ENCODE results near the gene GSAP. TPM values are rescaled to one million over a fixed set of nuclear protein-coding genes. Genes with fewer than 3 reads are reported as not detected.

GSAP gene
- total and polyA plus RNA-seq, 9 of the 15 experiments (the other 6 are each of a cell fraction or from before 2014, with no cell fraction given) = 0.13 TPM; not detected in 8

DNA sequence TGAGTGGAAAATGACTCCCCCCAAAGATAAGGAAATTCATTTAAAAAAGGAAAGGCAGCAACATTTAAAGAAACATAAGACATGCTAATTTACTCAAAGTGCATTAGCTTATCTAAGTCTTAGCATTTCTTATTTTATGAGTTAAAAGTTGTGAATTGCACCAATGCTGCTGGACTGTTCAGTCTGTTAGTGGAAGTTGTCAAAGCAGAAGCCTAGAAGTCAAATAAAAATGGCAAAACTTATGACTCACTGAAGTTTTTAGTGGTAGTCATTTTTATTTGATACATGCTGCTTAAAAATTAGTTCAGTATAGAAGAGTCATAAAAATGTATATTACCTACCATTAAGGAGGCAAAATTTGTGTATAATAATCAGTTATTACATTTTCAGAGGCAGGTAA lies 125.7 kb downstream of the GSAP start:
- no peak overlapping the region for H3K9ac ChIP-seq (ENCODE audit: insufficient read depth in 1 of 2, low read depth in 2 of 2, low read length in 2 of 2)
- no peak overlapping the region for H2AFZ ChIP-seq (ENCODE audit: low read depth, low read length)
- H3K4me1 ChIP-seq (replicated peaks in 1 of 2; ENCODE audit: control insufficient read depth in 2 of 2, insufficient read depth in 2 of 2, low read length in 2 of 2) = no peaks in the 10 kb centered on the region
- no peaks in the 10 kb centered on the region for H3K36me3 ChIP-seq (ENCODE audit: control insufficient read depth, insufficient read depth, low read length)
- no peaks in the 10 kb centered on the region for H3K9me1 ChIP-seq (ENCODE audit: control insufficient read depth, insufficient read depth, low read length)
- TF ChIP-seq ZKSCAN3 (CRISPR knock-in tag; IDR thresholded peaks at IDR 0.05) (no peak), NCOA2 (IDR thresholded peaks at IDR 0.05; ENCODE audit: partially characterized antibody in 2 of 2) (no peak)
- TF ChIP-seq, protein P1, sequence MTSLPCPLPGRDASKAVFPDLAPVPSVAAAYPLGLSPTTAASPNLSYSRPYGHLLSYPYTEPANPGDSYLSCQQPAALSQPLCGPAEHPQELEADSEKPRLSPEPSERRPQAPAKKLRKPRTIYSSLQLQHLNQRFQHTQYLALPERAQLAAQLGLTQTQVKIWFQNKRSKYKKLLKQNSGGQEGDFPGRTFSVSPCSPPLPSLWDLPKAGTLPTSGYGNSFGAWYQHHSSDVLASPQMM (CRISPR knock-in tag; IDR thresholded peaks at IDR 0.05) = no peak
- TF ChIP-seq, protein P2, sequence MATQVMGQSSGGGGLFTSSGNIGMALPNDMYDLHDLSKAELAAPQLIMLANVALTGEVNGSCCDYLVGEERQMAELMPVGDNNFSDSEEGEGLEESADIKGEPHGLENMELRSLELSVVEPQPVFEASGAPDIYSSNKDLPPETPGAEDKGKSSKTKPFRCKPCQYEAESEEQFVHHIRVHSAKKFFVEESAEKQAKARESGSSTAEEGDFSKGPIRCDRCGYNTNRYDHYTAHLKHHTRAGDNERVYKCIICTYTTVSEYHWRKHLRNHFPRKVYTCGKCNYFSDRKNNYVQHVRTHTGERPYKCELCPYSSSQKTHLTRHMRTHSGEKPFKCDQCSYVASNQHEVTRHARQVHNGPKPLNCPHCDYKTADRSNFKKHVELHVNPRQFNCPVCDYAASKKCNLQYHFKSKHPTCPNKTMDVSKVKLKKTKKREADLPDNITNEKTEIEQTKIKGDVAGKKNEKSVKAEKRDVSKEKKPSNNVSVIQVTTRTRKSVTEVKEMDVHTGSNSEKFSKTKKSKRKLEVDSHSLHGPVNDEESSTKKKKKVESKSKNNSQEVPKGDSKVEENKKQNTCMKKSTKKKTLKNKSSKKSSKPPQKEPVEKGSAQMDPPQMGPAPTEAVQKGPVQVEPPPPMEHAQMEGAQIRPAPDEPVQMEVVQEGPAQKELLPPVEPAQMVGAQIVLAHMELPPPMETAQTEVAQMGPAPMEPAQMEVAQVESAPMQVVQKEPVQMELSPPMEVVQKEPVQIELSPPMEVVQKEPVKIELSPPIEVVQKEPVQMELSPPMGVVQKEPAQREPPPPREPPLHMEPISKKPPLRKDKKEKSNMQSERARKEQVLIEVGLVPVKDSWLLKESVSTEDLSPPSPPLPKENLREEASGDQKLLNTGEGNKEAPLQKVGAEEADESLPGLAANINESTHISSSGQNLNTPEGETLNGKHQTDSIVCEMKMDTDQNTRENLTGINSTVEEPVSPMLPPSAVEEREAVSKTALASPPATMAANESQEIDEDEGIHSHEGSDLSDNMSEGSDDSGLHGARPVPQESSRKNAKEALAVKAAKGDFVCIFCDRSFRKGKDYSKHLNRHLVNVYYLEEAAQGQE (IDR thresholded peaks at IDR 0.05; ENCODE audit: borderline replicate concordance) = no peak
- TF ChIP-seq, protein P2 (CRISPR knock-in tag; IDR thresholded peaks at IDR 0.05; ENCODE audit: low read depth) = no peak
- TF ChIP-seq, protein P3, sequence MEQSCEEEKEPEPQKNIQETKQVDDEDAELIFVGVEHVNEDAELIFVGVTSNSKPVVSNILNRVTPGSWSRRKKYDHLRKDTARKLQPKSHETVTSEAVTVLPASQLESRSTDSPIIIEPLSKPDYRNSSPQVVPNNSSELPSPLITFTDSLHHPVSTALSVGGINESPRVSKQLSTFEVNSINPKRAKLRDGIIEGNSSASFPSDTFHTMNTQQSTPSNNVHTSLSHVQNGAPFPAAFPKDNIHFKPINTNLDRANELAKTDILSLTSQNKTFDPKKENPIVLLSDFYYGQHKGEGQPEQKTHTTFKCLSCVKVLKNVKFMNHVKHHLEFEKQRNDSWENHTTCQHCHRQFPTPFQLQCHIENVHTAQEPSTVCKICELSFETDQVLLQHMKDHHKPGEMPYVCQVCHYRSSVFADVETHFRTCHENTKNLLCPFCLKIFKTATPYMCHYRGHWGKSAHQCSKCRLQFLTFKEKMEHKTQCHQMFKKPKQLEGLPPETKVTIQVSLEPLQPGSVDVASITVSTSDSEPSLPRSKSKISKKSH (CRISPR knock-in tag; IDR thresholded peaks at IDR 0.05) = no peak
- H3K9me3 ChIP-seq (replicated peaks; ENCODE audit: control insufficient read depth, insufficient read depth, low read depth, low read length) = no peaks in the 10 kb centered on the region
- DNase-seq (ENCODE audit: extremely low read depth in 1 of 4, low spot score in 3 of 4) (no peak), FAIRE-seq (no peak), ATAC-seq (no peak)
- H4K20me1 ChIP-seq (replicated peaks; ENCODE audit: control insufficient read depth, insufficient read depth, low read length) = no peaks in the 10 kb centered on the region
- intact Hi-C loops (cut with micrococcal nuclease) (no loop called here), in situ Hi-C loops (cut with MboI) (no loop called here)
- H3K27ac ChIP-seq (ENCODE audit: extremely low read depth, low read depth, low read length) = no peak overlapping the region
- H3K4me3 ChIP-seq = no peak overlapping the region
- no TSS peak for BruUV-seq (replicated peaks)
- no peak overlapping the region for H3K4me2 ChIP-seq (ENCODE audit: insufficient read depth, low read length)
- ChIA-PET POLR2A (no interaction called here), CTCF (ENCODE audit: low intra/inter-chr PET ratio) (no interaction called here)
- peaks cover 2 to 13% of the 10 kb centered on the region in 2 experiments; a peak in 2 of 5 replicates for H3K27me3 ChIP-seq (ENCODE audit: control insufficient read depth in 2 of 2, insufficient read depth in 2 of 2, low read length in 2 of 2)
- no peaks in the 10 kb centered on the region for H3K79me2 ChIP-seq (ENCODE audit: control insufficient read depth, insufficient read depth, low read length)
